GM19452 (cell line): ENCODE data around the gene PLD4.

Experiments used
- ATAC-seq: cut with Tn5 transposase; IDR thresholded peaks from one replicate; pipeline ENCODE4 v1.9.1; 2021; ENCODE audit not compliant: unreplicated experiment

PLD4 gene

DNA sequence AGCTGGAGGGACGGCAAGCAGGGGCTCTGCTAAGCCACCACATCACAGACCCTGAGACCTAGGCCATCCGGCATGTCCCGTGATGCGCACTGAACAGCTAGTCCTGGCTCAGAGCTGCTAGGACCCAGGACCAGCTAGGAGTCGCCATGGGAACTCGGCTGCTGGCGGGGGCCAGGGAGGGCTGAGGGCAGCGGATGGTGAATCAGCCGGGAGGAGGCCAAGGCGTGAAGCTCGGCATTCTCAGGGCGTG is 48.4 kb downstream of the PLD4 start:
- ATAC-seq = no peak

GRCh38 chr14:104973385-104974145 is 48.9 kb downstream of the PLD4 start:
- no peak for ATAC-seq

- no peak for ATAC-seq
Observed at GRCh38 chr14:104974146-104974541, 49.5 kb downstream of the PLD4 start.

- ATAC-seq = no peak
Observed at GRCh38 chr14:104974665-104975390, 50.1 kb downstream of the PLD4 start.

DNA sequence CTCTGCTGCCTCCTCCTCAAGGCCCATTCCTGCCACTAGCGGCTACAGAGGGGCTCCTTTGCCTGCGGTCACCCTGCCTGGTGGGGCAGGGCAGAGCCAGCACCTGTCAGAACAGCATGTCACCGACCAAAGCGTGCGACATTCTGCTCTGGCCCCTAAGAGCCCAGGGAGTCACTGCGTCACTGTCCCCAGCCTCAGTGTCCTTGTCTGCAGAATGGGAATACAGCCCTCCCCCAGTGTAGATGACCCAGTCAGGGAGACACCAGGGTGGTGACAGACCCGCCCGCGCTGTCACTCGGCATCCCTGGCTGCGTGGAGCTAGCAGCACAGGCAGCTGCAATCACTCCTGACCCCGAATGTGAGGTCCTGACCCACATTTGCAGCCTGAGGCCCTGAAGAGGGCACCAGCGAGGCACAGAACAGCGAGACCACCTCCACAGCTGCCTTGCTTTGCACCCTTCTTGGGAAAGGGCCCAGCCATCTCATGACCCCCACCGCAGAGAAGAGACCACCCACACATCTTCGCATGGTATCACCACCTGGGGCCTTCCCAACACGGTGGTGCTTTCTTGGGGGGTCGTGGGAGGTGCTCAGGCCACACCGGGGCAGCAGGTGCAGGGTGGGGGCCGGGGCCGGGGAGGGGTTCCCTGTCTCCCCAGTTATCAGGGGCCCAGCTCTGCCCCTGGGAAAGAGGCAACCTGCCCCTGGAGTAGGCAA is 51.0 kb downstream of the PLD4 start:
- no peak for ATAC-seq

DNA sequence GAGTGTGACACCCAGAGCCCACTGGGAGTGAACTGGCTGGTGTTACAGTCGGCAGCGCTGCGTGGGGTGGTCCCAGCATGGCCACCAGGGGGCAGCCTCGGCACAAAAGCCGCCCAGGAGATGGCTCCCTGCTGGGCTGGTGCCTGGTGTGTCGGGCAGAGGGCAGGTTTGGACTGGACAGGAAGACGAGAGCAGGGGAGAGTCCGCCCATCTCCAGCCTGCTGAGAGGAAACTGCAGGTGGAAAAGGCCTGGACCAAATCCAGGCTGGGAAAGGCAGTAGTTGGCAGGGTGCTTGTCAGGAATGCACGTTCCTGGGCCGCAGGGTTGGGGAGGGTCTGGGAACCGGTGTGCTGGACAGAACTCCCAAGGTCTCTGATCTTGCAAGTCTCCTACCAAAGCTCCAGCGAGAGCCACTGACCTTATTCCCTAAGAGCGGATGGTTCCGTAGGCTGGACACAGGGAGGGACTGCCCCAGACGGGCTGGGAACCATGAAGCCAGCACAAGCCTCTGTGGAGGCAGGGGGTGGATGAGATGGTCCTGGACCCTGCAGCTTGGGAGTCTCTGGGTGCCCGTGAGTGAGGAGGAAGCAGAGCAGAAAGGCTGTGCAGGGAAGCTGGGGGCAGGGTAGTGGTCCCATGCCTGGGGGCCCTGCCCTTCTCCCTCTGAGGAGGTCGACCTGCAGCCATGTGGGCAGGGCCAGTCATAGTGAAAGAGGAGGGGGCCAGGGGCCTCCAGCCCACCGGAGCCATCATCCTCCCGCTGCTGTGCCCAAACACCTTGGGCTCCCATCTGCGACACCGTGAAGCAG is 51.7 kb downstream of the PLD4 start:
- no peak for ATAC-seq

DNA sequence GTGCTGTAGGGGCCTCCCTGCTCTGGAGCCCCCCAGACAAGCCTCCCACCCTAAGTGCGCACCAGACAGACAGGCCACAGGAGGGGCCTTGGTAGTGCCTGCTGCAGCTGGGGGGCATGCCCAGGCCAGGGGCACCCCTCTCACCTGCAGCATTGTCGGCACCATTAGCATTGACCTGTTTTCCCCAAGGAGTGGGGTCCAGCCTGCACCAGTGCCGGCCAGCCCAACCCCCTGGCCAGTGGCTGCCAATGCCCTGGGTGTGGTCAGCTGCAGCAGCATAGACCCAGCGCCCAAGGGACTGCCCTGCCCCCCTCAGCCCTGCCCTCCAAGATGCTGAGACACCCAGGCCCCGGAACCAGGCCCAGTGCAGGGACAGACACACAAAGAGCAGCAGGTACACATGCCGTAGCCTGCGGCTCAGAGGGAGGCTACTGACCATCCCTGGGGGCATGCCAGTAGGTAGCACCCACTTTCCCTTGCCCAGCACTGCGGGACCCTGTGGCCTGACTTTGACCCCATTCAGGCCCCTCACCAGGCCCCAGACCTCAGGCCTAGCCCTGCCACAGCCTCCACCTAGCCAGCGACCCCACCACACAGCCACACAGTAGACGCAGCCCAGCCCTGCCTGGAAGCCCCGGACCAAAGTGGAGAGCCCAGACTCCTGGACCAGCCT is 52.5 kb downstream of the PLD4 start:
- no peak for ATAC-seq

DNA sequence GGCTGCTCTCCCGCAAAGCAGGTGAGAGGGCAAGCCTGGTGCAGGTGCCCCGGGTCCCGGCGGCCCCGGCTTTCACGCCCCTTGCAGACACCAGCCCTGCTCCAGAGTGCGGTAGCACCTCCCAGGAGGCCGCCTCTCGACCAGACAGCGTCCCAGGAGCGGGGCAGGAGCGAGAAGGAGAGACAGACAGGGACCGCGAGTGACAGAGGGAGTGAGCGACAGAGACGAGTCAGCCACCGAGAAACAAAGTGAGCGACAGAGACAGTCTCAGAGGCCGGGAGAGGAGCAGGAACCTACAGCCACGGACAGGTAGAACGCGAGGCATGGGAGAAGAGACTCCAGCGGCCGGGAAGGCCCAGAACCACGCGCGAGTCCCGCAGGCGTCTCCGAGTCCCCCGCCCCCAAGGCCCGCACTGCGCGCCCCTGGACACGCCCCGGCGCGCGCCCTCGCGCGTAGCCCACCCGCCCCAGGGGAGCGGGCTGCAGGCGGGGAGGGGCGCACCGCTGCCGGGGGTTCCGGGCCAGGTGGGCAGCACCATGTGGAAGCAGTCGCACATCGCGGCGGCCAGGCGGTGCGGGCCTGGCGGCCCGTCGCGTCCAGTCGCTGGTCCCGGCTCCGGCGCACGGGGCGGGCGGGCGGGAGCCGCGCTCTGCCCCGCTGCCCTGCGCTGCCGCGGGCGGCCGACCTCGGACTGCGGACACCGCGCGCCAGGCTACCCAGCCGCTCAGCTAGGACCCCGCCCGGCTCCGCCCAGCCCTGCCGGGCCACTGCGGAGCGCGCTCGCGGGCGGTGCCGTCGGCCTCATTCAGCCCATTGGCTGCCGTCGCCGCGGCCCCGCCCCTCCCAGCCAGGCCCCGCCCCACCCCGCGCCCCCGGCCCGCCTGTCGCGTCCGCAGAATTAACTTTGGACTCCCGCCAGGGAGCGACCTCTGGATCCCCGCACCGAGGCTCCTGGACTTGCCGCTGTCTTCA is 53.3 kb downstream of the PLD4 start, which contains the start of gene AHNAK2:
TSS of gene AHNAK2 (minus strand) at position 694 of the 973 bp plus-strand sequence. CDS start at position 557, 137 bp downstream.
- ATAC-seq = no peak

GRCh38 chr14:104978746-104979691 is 54.3 kb downstream of the PLD4 start:
- ATAC-seq = no peak

DNA sequence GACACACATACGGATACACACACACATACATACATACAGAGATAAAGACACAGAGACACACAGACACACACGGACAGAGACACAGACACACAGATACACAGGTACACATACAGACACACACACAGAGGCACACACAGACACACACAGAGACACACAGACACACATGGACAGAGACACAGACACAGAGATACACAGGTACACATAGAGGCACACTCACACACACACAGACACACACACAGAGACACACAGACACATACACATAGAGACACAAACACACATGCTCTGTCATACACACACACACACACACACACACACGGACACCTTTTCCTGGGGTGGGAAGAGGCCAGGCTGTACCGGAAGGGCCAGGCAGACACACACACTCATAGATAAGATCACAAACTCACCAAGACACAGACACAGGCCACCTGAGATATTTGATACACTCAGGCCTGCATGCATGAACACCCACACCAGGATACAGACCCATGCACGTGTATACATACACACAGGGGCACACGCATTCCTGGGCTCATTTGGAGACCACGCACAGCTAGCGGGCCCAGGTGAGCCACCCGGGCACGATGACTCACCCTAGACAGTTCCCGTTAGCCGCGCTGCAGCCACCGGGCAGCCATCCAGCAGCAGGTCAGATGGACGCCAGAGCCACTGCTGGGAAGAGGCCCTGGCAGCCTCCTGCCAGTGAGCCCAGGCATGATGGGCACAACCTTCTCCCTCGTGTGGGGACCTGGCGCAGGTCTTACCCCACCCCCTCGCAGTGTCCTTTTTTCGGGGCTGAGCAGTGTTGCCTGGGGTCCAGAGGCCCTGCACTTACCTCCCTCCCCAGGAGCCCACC is 55.3 kb downstream of the PLD4 start:
- ATAC-seq = no peak

DNA sequence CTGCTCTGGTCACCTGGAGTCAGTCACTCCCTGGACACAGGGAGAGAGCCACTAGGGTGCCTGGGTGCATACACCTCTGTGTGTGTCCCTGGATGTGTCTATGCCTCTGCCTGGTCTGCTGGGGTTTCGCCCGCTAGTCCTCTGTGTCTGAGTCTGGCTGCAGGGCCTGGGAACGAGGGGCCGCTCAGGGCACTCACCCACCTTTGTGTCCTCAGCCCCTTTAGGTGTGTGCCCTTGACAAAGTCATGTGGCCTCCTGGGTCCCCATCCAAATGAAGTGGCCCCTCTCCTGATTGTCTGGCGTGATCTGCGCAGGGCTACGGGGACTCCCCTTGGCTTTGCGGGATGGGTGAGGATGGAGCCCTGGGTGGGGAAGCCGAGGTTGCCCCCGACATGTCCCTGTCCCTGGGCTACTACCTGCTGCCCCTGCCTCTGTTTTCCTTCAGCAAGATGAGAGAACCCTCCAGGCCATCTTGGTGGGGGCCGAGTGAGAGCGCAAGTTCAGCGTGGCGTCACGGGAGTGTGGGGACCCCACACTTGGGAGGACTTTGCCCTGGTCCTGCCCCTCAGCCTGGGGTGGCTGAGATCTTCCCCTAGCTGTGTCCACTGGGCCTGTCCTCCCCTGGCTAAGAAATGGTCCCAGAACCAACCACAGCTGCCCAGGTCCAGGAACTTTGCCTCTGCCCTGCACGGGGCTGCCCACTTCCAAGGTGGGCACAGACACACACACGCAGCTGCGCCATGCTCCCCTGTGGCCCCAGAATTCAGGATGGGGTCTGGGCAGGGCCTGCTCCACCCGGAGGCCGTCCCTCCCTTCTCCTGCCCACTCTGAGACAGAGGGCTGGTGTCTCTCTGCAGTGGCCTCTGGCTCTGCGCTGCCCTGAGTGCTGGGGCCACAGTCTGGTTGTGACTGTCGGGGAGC is 56.2 kb downstream of the PLD4 start:
- no peak for ATAC-seq

GRCh38 chr14:104981699-104982541 is 57.2 kb downstream of the PLD4 start:
- ATAC-seq = no peak

DNA sequence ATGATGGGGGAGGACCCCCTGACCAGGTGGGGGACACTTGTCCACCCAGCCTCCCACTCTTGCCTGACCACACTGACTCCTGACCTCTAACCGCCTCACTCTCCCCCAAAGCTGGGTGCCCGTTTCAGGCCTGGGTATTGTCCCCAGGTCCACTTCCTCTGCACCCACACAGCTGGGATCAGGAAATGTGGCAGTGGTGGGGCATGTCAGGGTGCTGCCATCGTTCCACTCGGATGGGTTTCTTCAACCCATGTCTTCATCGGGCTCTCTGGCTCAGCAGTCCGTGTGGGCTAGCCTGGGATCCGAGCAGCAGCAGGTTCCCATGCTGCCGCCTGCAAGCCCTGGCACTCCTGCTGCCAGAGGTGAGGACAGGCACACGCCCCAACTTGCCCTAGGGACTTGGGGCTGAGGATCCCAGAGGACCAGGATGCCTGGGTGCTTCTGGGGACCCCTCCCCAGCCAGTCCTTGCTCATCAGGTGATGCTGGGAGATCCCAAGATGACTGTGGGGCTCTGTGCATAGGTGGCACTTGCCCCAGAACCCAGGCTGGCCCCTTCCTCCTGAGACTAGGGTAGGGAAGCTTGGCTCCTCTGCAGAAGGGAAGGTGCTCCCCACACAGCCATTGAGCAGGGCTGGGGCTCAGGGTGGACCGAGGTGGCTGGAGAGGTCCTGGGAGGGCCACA is 58.0 kb downstream of the PLD4 start:
- ATAC-seq = no peak
